NCI-H2171 treated with DMSO at 0.1 percent for 48 hours (cell line): ENCODE data around the gene SH3D21.

Experiments
- DNase-seq: peaks from one replicate; lab custom pipeline; 2025; lab: John Stamatoyannopoulos, UW

SH3D21 gene

GRCh38 chr1:36330940-36331339, 24.8 kb downstream of the SH3D21 start:
- no peak for DNase-seq

- DNase-seq, result no peak
Observed at GRCh38 chr1:36337830-36338229, 31.7 kb downstream of the SH3D21 start.

- DNase-seq, result no peak
Observed at GRCh38 chr1:36339215-36339614, 33.0 kb downstream of the SH3D21 start.

- no peak for DNase-seq
Observed at GRCh38 chr1:36339615-36340014, 33.4 kb downstream of the SH3D21 start.

GRCh38 chr1:36341626-36342320, 35.6 kb downstream of the SH3D21 start:
- DNase-seq, result no peak

GRCh38 chr1:36342426-36343185, 36.4 kb downstream of the SH3D21 start:
- peak; percentile 19 for DNase-seq

GRCh38 chr1:36343651-36344394, 37.7 kb downstream of the SH3D21 start:
- no peak for DNase-seq

GRCh38 chr1:36344395-36344680, 38.2 kb downstream of the SH3D21 start:
- DNase-seq, result no peak

- no peak for DNase-seq
Observed at GRCh38 chr1:36345353-36345752, 39.2 kb downstream of the SH3D21 start.

GRCh38 chr1:36346741-36347370, 40.7 kb downstream of the SH3D21 start:
- peak; percentile 15 for DNase-seq

GRCh38 chr1:36349241-36349671, 43.1 kb downstream of the SH3D21 start:
- DNase-seq, result no peak

GRCh38 chr1:36349839-36350238, 43.7 kb downstream of the SH3D21 start:
- no peak for DNase-seq

GRCh38 chr1:36350659-36351226, 44.6 kb downstream of the SH3D21 start:
- DNase-seq, result no peak

- no peak for DNase-seq
Observed at GRCh38 chr1:36351227-36351977, 45.2 kb downstream of the SH3D21 start.

- DNase-seq, result no peak
Observed at GRCh38 chr1:36352125-36352909, 46.1 kb downstream of the SH3D21 start.

- no peak for DNase-seq
Observed at GRCh38 chr1:36352910-36353878, 47.0 kb downstream of the SH3D21 start.

- no peak for DNase-seq
Observed at GRCh38 chr1:36354486-36354885, 48.3 kb downstream of the SH3D21 start.

- no peak for DNase-seq
Observed at GRCh38 chr1:36355811-36356210, 49.6 kb downstream of the SH3D21 start.

GRCh38 chr1:36358514-36359084, 52.4 kb downstream of the SH3D21 start:
- DNase-seq, result no peak
